ENCODE data around the gene OR9G4. TPM values are rescaled to one million over a fixed set of nuclear protein-coding genes. Genes with fewer than 3 reads are reported as not detected.

The OR9G4 gene
- total and polyA plus RNA-seq, 2 of the 13 experiments (the other 11 are each of a cell fraction or from before 2014, with no cell fraction given): not detected

DNA sequence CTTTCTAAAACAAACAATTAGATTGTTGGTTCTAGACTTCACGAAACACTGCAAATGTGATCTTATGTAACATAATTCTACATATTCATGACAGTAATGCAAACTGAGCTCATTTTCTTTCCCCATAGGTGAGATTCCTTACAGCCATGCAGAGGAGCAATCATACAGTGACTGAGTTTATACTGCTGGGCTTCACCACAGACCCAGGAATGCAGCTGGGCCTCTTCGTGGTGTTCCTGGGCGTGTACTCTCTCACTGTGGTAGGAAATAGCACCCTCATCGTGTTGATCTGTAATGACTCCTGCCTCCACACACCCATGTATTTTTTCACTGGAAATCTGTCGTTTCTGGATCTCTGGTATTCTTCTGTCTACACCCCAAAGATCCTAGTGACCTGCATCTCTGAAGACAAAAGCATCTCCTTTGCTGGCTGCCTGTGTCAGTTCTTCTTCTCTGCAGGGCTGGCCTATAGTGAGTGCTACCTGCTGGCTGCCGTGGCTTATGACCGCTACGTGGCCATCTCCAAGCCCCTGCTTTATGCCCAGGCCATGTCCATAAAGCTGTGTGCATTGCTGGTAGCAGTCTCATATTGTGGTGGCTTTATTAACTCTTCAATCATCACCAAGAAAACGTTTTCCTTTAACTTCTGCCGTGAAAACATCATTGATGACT lies 48.1 kb downstream of the OR9G4 start:
- no TSS peak for BruUV-seq (replicated peaks)
- no peak overlapping the region for H3K9ac ChIP-seq (ENCODE audit: insufficient read depth, low read depth, low read length)
- ATAC-seq (no peak), FAIRE-seq (no peak), DNase-seq (ENCODE audit: low spot score) (no peak)
- H3K27me3 ChIP-seq (ENCODE audit: control insufficient read depth in 1 of 2, insufficient read depth in 2 of 2, low read length in 2 of 2): no peaks in the 10 kb centered on the region
- intact Hi-C loops (cut with micrococcal nuclease; ENCODE audit: unreplicated experiment): no loop called here
- no peak overlapping the region for H3K4me3 ChIP-seq (replicated peaks in 1 of 3; ENCODE audit: insufficient read depth in 1 of 3, low read depth in 2 of 3, low read length in 3 of 3)
- H3K27ac ChIP-seq (ENCODE audit: extremely low read length, insufficient read depth, low read length): no peak overlapping the region
- H4K20me1 ChIP-seq (ENCODE audit: insufficient read depth, low read length): no peaks in the 10 kb centered on the region
- in situ Hi-C loops (cut with HindIII; ENCODE audit: extremely low pct_ligation_motif_present, low pct_unique_long_range_greater_than_20kb): no loop called here
- no peaks in the 10 kb centered on the region for H3K79me2 ChIP-seq (ENCODE audit: insufficient read depth, low read length)
- WGBS (ENCODE audit: low lambda C conversion rate): 3% methylated on average over 10 of the region's 10 CpGs
- no peak overlapping the region for H2AFZ ChIP-seq (ENCODE audit: low read length)
- H3K4me1 ChIP-seq (ENCODE audit: insufficient read depth, low read length): no peaks in the 10 kb centered on the region
- CTCF ChIA-PET (ENCODE audit: low intra/inter-chr PET ratio, low total read pairs): no interaction called here
- H3K9me3 ChIP-seq (ENCODE audit: low read length): no peaks in the 10 kb centered on the region
- no peak overlapping the region for H3K4me2 ChIP-seq (ENCODE audit: low read depth, low read length)
- POLR2A ChIA-PET: no interaction called here
- no peaks in the 10 kb centered on the region for H3K36me3 ChIP-seq (replicated peaks in 1 of 2; ENCODE audit: control insufficient read depth in 1 of 2, insufficient read depth in 2 of 2, low read length in 2 of 2)
- TF ChIP-seq MXD4 (CRISPR knock-in tag; IDR thresholded peaks at IDR 0.05): no peak
- no peak for TF ChIP-seq ZNF160 (CRISPR knock-in tag; IDR thresholded peaks at IDR 0.05)
- TF ChIP-seq, protein P1, sequence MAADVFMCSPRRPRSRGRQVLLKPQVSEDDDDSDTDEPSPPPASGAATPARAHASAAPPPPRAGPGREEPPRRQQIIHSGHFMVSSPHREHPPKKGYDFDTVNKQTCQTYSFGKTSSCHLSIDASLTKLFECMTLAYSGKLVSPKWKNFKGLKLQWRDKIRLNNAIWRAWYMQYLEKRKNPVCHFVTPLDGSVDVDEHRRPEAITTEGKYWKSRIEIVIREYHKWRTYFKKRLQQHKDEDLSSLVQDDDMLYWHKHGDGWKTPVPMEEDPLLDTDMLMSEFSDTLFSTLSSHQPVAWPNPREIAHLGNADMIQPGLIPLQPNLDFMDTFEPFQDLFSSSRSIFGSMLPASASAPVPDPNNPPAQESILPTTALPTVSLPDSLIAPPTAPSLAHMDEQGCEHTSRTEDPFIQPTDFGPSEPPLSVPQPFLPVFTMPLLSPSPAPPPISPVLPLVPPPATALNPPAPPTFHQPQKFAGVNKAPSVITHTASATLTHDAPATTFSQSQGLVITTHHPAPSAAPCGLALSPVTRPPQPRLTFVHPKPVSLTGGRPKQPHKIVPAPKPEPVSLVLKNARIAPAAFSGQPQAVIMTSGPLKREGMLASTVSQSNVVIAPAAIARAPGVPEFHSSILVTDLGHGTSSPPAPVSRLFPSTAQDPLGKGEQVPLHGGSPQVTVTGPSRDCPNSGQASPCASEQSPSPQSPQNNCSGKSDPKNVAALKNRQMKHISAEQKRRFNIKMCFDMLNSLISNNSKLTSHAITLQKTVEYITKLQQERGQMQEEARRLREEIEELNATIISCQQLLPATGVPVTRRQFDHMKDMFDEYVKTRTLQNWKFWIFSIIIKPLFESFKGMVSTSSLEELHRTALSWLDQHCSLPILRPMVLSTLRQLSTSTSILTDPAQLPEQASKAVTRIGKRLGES (CRISPR knock-in tag; IDR thresholded peaks at IDR 0.05; ENCODE audit: borderline replicate concordance): no peak
- TF ChIP-seq, protein P2, sequence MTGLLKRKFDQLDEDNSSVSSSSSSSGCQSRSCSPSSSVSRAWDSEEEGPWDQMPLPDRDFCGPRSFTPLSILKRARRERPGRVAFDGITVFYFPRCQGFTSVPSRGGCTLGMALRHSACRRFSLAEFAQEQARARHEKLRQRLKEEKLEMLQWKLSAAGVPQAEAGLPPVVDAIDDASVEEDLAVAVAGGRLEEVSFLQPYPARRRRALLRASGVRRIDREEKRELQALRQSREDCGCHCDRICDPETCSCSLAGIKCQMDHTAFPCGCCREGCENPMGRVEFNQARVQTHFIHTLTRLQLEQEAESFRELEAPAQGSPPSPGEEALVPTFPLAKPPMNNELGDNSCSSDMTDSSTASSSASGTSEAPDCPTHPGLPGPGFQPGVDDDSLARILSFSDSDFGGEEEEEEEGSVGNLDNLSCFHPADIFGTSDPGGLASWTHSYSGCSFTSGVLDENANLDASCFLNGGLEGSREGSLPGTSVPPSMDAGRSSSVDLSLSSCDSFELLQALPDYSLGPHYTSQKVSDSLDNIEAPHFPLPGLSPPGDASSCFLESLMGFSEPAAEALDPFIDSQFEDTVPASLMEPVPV (CRISPR knock-in tag; IDR thresholded peaks at IDR 0.05): no peak
- TF ChIP-seq, protein P3, sequence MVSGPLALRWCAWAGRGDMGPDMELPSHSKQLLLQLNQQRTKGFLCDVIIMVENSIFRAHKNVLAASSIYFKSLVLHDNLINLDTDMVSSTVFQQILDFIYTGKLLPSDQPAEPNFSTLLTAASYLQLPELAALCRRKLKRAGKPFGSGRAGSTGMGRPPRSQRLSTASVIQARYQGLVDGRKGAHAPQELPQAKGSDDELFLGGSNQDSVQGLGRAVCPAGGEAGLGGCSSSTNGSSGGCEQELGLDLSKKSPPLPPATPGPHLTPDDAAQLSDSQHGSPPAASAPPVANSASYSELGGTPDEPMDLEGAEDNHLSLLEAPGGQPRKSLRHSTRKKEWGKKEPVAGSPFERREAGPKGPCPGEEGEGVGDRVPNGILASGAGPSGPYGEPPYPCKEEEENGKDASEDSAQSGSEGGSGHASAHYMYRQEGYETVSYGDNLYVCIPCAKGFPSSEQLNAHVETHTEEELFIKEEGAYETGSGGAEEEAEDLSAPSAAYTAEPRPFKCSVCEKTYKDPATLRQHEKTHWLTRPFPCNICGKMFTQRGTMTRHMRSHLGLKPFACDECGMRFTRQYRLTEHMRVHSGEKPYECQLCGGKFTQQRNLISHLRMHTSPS (CRISPR knock-in tag; IDR thresholded peaks at IDR 0.05; ENCODE audit: low read depth): no peak
- TF ChIP-seq, protein P4, sequence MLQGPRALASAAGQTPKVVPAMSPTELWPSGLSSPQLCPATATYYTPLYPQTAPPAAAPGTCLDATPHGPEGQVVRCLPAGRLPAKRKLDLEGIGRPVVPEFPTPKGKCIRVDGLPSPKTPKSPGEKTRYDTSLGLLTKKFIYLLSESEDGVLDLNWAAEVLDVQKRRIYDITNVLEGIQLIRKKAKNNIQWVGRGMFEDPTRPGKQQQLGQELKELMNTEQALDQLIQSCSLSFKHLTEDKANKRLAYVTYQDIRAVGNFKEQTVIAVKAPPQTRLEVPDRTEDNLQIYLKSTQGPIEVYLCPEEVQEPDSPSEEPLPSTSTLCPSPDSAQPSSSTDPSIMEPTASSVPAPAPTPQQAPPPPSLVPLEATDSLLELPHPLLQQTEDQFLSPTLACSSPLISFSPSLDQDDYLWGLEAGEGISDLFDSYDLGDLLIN (CRISPR knock-in tag; IDR thresholded peaks at IDR 0.05; ENCODE audit: borderline replicate concordance): no peak
- TF ChIP-seq, protein P5, sequence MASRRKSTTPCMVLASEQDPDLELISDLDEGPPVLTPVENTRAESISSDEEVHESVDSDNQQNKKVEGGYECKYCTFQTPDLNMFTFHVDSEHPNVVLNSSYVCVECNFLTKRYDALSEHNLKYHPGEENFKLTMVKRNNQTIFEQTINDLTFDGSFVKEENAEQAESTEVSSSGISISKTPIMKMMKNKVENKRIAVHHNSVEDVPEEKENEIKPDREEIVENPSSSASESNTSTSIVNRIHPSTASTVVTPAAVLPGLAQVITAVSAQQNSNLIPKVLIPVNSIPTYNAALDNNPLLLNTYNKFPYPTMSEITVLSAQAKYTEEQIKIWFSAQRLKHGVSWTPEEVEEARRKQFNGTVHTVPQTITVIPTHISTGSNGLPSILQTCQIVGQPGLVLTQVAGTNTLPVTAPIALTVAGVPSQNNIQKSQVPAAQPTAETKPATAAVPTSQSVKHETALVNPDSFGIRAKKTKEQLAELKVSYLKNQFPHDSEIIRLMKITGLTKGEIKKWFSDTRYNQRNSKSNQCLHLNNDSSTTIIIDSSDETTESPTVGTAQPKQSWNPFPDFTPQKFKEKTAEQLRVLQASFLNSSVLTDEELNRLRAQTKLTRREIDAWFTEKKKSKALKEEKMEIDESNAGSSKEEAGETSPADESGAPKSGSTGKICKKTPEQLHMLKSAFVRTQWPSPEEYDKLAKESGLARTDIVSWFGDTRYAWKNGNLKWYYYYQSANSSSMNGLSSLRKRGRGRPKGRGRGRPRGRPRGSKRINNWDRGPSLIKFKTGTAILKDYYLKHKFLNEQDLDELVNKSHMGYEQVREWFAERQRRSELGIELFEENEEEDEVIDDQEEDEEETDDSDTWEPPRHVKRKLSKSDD (CRISPR knock-in tag; IDR thresholded peaks at IDR 0.05; ENCODE audit: low read depth): no peak
